NT2/D1 (cell line): ENCODE data around the gene LMO2.

Experiments used
- SUZ12 ChIP-seq: IDR thresholded peaks from 2 replicates; pipeline ENCODE4 v1.6.1; 2011; ENCODE audit not compliant: insufficient read length, insufficient read depth; ENCODE audit errors: extremely low read depth
- YY1 ChIP-seq: IDR thresholded peaks from 2 replicates; pipeline ENCODE4 v1.6.1; 2011; ENCODE audit not compliant: insufficient read length, insufficient read depth
- ZNF274 ChIP-seq: IDR thresholded peaks from 2 replicates; pipeline ENCODE4 v1.6.1; 2011; ENCODE audit warnings: mild to moderate bottlenecking, low read depth, low read length

DNA sequence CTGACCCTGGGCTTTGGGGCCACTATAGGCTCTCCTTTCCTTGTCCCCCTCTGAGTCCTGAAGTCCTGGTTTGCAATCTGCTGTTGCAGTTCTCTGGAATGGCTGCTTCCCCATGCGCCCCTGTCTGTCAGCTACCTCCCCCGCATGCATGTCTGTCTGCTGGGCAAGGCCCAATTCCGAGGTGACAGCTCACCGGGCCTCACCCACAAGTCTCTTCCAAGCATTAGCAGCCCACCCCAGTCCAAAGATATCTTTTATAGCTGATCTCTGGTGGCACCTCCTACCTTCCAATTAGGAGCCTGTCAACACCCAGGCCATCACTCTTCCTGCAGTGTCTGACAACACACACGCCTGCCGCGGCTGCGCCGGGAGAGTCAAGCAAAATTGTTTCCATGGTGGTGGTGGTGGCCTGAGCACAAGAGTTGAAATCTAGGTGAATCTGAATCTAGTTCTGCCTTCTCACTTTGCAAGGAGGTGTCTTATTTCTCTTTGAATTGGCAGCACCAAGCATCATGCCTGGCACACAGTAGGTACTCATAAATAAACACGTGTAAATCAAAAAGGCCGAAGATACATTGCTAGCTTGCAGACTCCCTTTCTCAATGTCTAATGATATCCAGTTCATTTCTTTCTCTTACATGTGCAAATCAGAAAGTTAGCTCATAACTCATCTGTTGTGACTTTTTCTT, 1.2 kb upstream of the LMO2 start:
- TF ChIP-seq YY1: no peak
- TF ChIP-seq SUZ12: no peak
- TF ChIP-seq ZNF274: no peak
